Measurements from ENCODE around the gene FERMT1. TPM values are rescaled to one million over a fixed set of nuclear protein-coding genes. Genes with fewer than 3 reads are reported as not detected.

The FERMT1 gene
- total and polyA plus RNA-seq, 2 donors (not counting 3 experiments of a cell fraction or from before 2014, with no cell fraction given) = 0.11 to 1.5 TPM

- POLR2A ChIA-PET = no interaction called here
- dilution Hi-C loops (cut with MboI; ENCODE audit: extremely low pct_ligation_motif_present, low sequenced_read_pairs) (no loop called here), intact Hi-C loops (cut with micrococcal nuclease) (no loop called here)
- DNase-seq (ENCODE audit: low read depth, low spot score) (no peak), FAIRE-seq (no peak)
- H2AFZ ChIP-seq (ENCODE audit: low read depth, low read length) = no peak overlapping the region
- peaks cover 5% of the 10 kb centered on the region for H3K4me1 ChIP-seq (ENCODE audit: control insufficient read depth, extremely low read depth, insufficient read depth, low read length)
- H4K20me1 ChIP-seq (replicated peaks; ENCODE audit: control insufficient read depth, extremely low read depth, insufficient read depth, low read length) = no peaks in the 10 kb centered on the region
- H3K79me2 ChIP-seq (ENCODE audit: control insufficient read depth, insufficient read depth, low read length) = no peaks in the 10 kb centered on the region
- no peaks in the 10 kb centered on the region for H3K9me1 ChIP-seq (replicated peaks; ENCODE audit: control insufficient read depth, extremely low read depth, insufficient read depth, low read length)
- H3K27me3 ChIP-seq (ENCODE audit: control insufficient read depth in 2 of 2, insufficient read depth in 2 of 2, low read length in 2 of 2) = peaks cover 4 to 6% of the 10 kb centered on the region in 2 experiments
- no peak overlapping the region for H3K4me3 ChIP-seq (replicated peaks in 1 of 3; ENCODE audit: insufficient read depth in 1 of 3, low read depth in 1 of 3, low read length in 3 of 3)
- no peaks in the 10 kb centered on the region for H3K36me3 ChIP-seq (ENCODE audit: control insufficient read depth in 2 of 2, extremely low read depth in 1 of 2, insufficient read depth in 2 of 2, low read length in 2 of 2)
- TF ChIP-seq CTCF (IDR thresholded peaks at IDR 0.05; ENCODE audit: extremely low read depth in 1 of 2, insufficient read depth in 1 of 2, low read depth in 1 of 2, low read length in 2 of 2) (no peak), POLR2A (IDR thresholded peaks at IDR 0.05; ENCODE audit: low read depth, low read length) (no peak), MYC (IDR thresholded peaks at IDR 0.05; ENCODE audit: low read depth, low read length) (no peak), GATA2 (IDR thresholded peaks at IDR 0.05; ENCODE audit: insufficient read depth, insufficient read length, low read depth, low read length) (no peak), JUN (IDR thresholded peaks at IDR 0.05; ENCODE audit: borderline replicate concordance, insufficient read depth, insufficient read length, low read depth) (no peak), EZH2 (IDR thresholded peaks at IDR 0.05; ENCODE audit: borderline replicate concordance, low read depth, low read length, severe bottlenecking) (no peak), FOS (IDR thresholded peaks at IDR 0.05; ENCODE audit: borderline replicate concordance, insufficient read depth, low read length) (no peak), POLR2AphosphoS5 (IDR thresholded peaks at IDR 0.05; ENCODE audit: insufficient read depth, low read depth, low read length) (no peak), MAX (IDR thresholded peaks at IDR 0.05; ENCODE audit: insufficient read depth, insufficient read length) (no peak)
- CTCF ChIA-PET = no interaction called here
- H3K9me3 ChIP-seq (replicated peaks; ENCODE audit: control insufficient read depth, insufficient read depth, low read length) = no peaks in the 10 kb centered on the region
- no TSS peak for BruUV-seq (replicated peaks)
- H3K27ac ChIP-seq (ENCODE audit: insufficient read depth, low read depth, low read length) = no peak overlapping the region
- no peak overlapping the region for H3K9ac ChIP-seq (replicated peaks; ENCODE audit: extremely low read depth, insufficient read depth, low read length)
- no peak overlapping the region for H3K4me2 ChIP-seq (ENCODE audit: insufficient read depth, low read length)
These were observed 5.0 kb upstream of the FERMT1 start for GRCh38 chr20:6127825-6128224.

Data from endothelial cell of umbilical vein (primary cell).